Mesendoderm (in vitro differentiated cells): Measurements from ENCODE around the gene MYO18B.

Source experiments
- DNase-seq: peaks from one replicate; pipeline ENCODE4 v3.0.0; 2013
- H2AK5ac ChIP-seq: 2 replicates; pipeline ENCODE4 v1.6.1; 2013; ENCODE audit warnings: low read length, inconsistent platforms
- H2BK120ac ChIP-seq: 2 replicates; pipeline ENCODE4 v1.6.1; 2013; ENCODE audit warnings: low read depth, mild to moderate bottlenecking, low read length, moderate library complexity, mixed read lengths
- H2BK15ac ChIP-seq: replicated peaks from 2 replicates; pipeline ENCODE4 v1.6.1; 2013; ENCODE audit warnings: low read depth, mild to moderate bottlenecking, moderate library complexity
- H2BK5ac ChIP-seq: 2 replicates; pipeline ENCODE4 v1.6.1; 2013; ENCODE audit warnings: low read length, inconsistent platforms
- H3K18ac ChIP-seq: 2 replicates; pipeline ENCODE4 v1.6.1; 2013; ENCODE audit warnings: mild to moderate bottlenecking, low read length, mixed read lengths
- H3K23ac ChIP-seq: one replicate; pipeline ENCODE4 v1.6.1; 2013; ENCODE audit warnings: low read length
- H3K27ac ChIP-seq: 2 replicates; pipeline ENCODE4 v1.5.1; 2013; ENCODE audit warnings: low read depth, mild to moderate bottlenecking, inconsistent platforms, low read length, moderate library complexity
- H3K27me3 ChIP-seq: 2 replicates; pipeline ENCODE4 v1.6.1; 2013; ENCODE audit warnings: low read length, control low read depth, mild to moderate bottlenecking, inconsistent platforms; ENCODE audit not compliant: insufficient read depth, poor library complexity
- H3K36me3 ChIP-seq: 2 replicates; pipeline ENCODE4 v1.6.1; 2013; ENCODE audit warnings: low read length, inconsistent platforms; ENCODE audit not compliant: control insufficient read depth, insufficient read depth
- H3K4ac ChIP-seq: one replicate; pipeline ENCODE4 v1.6.1; 2013; ENCODE audit warnings: low read depth, mild to moderate bottlenecking, low read length, moderate library complexity
- H3K4me1 ChIP-seq: 2 replicates; pipeline ENCODE4 v1.6.1; 2013; ENCODE audit warnings: low read depth, low read length, inconsistent platforms; ENCODE audit not compliant: control insufficient read depth
- H3K4me2 ChIP-seq: 2 replicates; pipeline ENCODE4 v1.6.1; 2013; ENCODE audit warnings: low read length
- H3K4me3 ChIP-seq: 2 replicates; pipeline ENCODE4 v1.5.1; 2013; ENCODE audit warnings: mild to moderate bottlenecking, low read length
- H3K56ac ChIP-seq: one replicate; pipeline ENCODE4 v1.6.1; 2013; ENCODE audit warnings: low read length
- H3K79me1 ChIP-seq: 2 replicates; pipeline ENCODE4 v1.6.1; 2013; ENCODE audit warnings: low read length, inconsistent platforms
- H3K79me2 ChIP-seq: 2 replicates; pipeline ENCODE4 v1.6.1; 2013; ENCODE audit warnings: mild to moderate bottlenecking, low read length; ENCODE audit not compliant: control insufficient read depth, insufficient read depth
- H3K9ac ChIP-seq: 2 replicates; pipeline ENCODE4 v1.6.1; 2013; ENCODE audit warnings: low read length, inconsistent platforms
- H4K5ac ChIP-seq: one replicate; pipeline ENCODE4 v1.6.1; 2013; ENCODE audit warnings: low read length
- H4K8ac ChIP-seq: one replicate; pipeline ENCODE4 v1.6.1; 2013; ENCODE audit warnings: low read depth, mild to moderate bottlenecking, control low read depth, low read length, moderate library complexity
- WGBS: extraction: QIAGEN DNeasy Blood & Tissue Kit; methylation state at CpG from one replicate; pipeline ENCODE4 v1.1.7; 2013; ENCODE audit warnings: low lambda C conversion rate, missing lambda C conversion rate; ENCODE audit not compliant: insufficient coverage; ENCODE audit errors: extremely low coverage; 5-methylcytosine and 5-hydroxymethylcytosine counted together

Gene MYO18B

DNA sequence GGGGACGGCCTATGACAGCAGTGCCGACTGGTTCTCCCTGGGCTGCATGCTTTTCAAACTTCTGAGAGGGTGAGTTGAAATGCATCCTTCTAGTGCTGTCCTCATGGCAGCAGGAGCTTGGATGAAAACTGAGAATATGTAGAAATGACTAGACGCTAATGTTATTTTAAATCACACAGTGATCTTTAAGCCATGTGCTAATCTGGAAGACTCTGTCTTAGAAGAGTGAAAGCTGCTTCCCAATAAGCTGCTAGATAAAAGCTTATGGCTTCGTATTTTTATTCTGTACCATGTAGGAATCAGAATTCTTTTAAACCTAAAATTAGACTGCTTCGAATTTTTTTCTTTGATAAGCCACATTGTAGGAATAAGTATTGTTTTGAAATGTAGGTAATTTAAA lies 46.8 kb upstream of the MYO18B start:
- H3K4ac ChIP-seq = no peak overlapping the region
- no peak overlapping the region for H2AK5ac ChIP-seq
- no peak overlapping the region for H3K4me2 ChIP-seq
- no peaks in the 10 kb centered on the region for H3K27me3 ChIP-seq
- H3K56ac ChIP-seq = no peak overlapping the region
- no peak overlapping the region for H3K4me3 ChIP-seq
- no peaks in the 10 kb centered on the region for H3K79me1 ChIP-seq
- no peak for DNase-seq
- no peak overlapping the region for H3K18ac ChIP-seq
- no peaks in the 10 kb centered on the region for H3K79me2 ChIP-seq
- no peak overlapping the region for H2BK5ac ChIP-seq
- H3K36me3 ChIP-seq = no peaks in the 10 kb centered on the region
- no peak overlapping the region for H3K9ac ChIP-seq
- H3K4me1 ChIP-seq = no peaks in the 10 kb centered on the region
- H4K8ac ChIP-seq = no peak overlapping the region
- H2BK120ac ChIP-seq = no peak overlapping the region
- no peak overlapping the region for H2BK15ac ChIP-seq
- H3K23ac ChIP-seq = no peak overlapping the region
- H4K5ac ChIP-seq = no peak overlapping the region
- WGBS = no CpG with 5 or more reads among the region's 5 CpGs
- no peak overlapping the region for H3K27ac ChIP-seq

GRCh38 chr22:25696763-25697162 lies 45.2 kb upstream of the MYO18B start:
- Histone ChIP-seq H2BK15ac (no peak overlapping the region), H3K36me3 (no peaks in the 10 kb centered on the region), H3K79me1 (no peaks in the 10 kb centered on the region), H2AK5ac (no peak overlapping the region), H3K18ac (no peak overlapping the region), H2BK120ac (no peak overlapping the region), H4K8ac (no peak overlapping the region), H3K56ac (no peak overlapping the region), H3K4me1 (no peaks in the 10 kb centered on the region), H4K5ac (no peak overlapping the region), H3K9ac (no peak overlapping the region), H3K79me2 (no peaks in the 10 kb centered on the region), H3K27ac (no peak overlapping the region), H3K4me3 (no peak overlapping the region), H3K27me3 (no peaks in the 10 kb centered on the region), H3K23ac (no peak overlapping the region), H2BK5ac (no peak overlapping the region), H3K4ac (no peak overlapping the region), H3K4me2 (no peak overlapping the region)
- WGBS = no CpG with 5 or more reads among the region's 2 CpGs
- DNase-seq = no peak

DNA sequence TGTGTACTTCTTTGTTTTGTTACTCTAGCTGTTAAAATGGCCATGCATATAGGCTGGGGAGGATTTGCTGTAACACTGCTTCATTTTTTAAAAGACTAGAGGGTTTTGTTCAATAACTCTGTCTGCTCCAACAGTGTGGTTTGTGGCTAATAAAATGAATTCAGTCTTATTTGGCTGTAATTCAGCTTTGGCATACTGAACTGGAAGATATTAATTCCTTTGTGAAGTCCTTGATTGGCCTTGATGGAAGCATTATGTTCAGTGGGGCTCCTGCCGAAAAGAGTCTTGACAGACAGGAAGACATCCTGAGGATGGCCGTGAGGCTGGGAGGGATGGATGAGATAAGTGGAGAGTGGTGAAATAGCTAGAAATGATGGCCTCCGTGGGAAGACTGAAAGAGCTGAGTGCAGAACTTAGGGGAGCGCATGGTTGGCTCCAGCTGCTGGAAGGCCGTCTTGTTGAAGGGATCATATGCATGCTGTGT lies 44.8 kb upstream of the MYO18B start:
- DNase-seq = no peak
- Histone ChIP-seq H2BK15ac (no peak overlapping the region), H3K23ac (no peak overlapping the region), H3K56ac (no peak overlapping the region), H2BK120ac (no peak overlapping the region), H4K5ac (no peak overlapping the region), H3K18ac (no peak overlapping the region), H3K36me3 (no peaks in the 10 kb centered on the region), H3K4me1 (no peaks in the 10 kb centered on the region), H3K9ac (no peak overlapping the region), H3K79me2 (no peaks in the 10 kb centered on the region), H3K4ac (no peak overlapping the region), H3K27ac (no peak overlapping the region), H2AK5ac (no peak overlapping the region), H3K79me1 (no peaks in the 10 kb centered on the region), H3K4me2 (no peak overlapping the region), H3K4me3 (no peak overlapping the region), H3K27me3 (no peaks in the 10 kb centered on the region), H4K8ac (no peak overlapping the region), H2BK5ac (no peak overlapping the region)
- no CpG with 5 or more reads among the region's 5 CpGs for WGBS

DNA sequence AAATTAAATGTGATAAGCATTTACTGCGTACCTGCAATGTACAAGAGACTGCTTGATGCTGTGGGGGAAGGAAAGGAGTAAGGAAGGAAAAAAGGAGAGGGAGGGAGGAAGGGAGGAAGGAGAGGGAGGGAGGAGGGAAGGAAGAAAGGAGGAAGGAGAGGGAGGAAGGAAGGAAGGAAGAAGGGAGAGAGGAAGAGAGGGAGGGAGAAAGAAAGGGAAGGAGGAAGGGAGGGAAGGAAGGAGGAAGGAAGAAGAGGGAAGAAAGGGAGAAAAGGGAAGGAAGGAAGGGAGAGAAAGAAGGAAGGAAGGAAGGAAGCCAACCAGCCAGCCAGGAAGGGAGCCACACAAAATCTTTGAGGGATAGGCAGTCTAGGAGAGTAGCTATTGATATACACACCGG lies 44.0 kb upstream of the MYO18B start:
- WGBS = no CpG with 5 or more reads among the region's 2 CpGs

DNA sequence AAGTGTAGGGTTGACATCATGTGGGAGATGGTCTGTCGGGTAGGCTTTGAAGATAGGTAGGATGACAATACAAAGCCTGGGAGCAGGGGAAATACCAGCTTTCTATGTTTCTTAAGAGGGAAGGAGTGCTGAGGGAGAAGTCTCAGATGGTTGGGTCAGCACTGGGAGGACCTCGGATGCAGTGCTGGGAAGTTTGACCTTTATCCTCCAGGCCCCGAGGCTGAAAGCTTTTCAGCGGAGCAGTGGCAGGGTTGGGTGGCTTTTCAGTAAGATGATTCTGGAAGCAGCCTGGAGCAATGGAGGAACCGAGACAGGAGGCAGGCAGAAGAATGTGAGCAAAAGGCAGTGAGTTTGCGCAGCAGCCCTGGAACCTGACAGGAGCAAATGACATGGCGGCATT lies 43.5 kb upstream of the MYO18B start:
- Histone ChIP-seq H3K4me1 (no peaks in the 10 kb centered on the region), H2BK15ac (no peak overlapping the region), H2BK5ac (no peak overlapping the region), H3K27me3 (no peaks in the 10 kb centered on the region), H3K4ac (no peak overlapping the region), H3K23ac (no peak overlapping the region), H3K4me3 (no peak overlapping the region), H3K79me1 (no peaks in the 10 kb centered on the region), H3K27ac (no peak overlapping the region), H4K8ac (no peak overlapping the region), H2BK120ac (no peak overlapping the region), H3K4me2 (no peak overlapping the region), H2AK5ac (no peak overlapping the region), H4K5ac (no peak overlapping the region), H3K36me3 (no peaks in the 10 kb centered on the region), H3K9ac (no peak overlapping the region), H3K18ac (no peak overlapping the region), H3K56ac (no peak overlapping the region), H3K79me2 (no peaks in the 10 kb centered on the region)
- WGBS = no CpG with 5 or more reads among the region's 7 CpGs
- DNase-seq = no peak

More for the DNA sequence above, 44.0 kb upstream of the MYO18B start:
- no peak for DNase-seq
- Histone ChIP-seq H3K4ac (no peak overlapping the region), H3K79me1 (no peaks in the 10 kb centered on the region), H3K27me3 (no peaks in the 10 kb centered on the region), H4K5ac (no peak overlapping the region), H3K18ac (no peak overlapping the region), H3K56ac (no peak overlapping the region), H3K23ac (no peak overlapping the region), H2BK15ac (no peak overlapping the region), H4K8ac (no peak overlapping the region), H3K36me3 (no peaks in the 10 kb centered on the region), H3K4me3 (no peak overlapping the region), H3K4me2 (no peak overlapping the region), H2BK120ac (no peak overlapping the region), H2BK5ac (no peak overlapping the region), H3K9ac (no peak overlapping the region), H3K4me1 (no peaks in the 10 kb centered on the region), H2AK5ac (no peak overlapping the region), H3K79me2 (no peaks in the 10 kb centered on the region), H3K27ac (no peak overlapping the region)

- H3K23ac ChIP-seq = no peak overlapping the region
- H3K4me3 ChIP-seq = no peak overlapping the region
- no peak overlapping the region for H3K4ac ChIP-seq
- H4K8ac ChIP-seq = no peak overlapping the region
- no peaks in the 10 kb centered on the region for H3K79me1 ChIP-seq
- no peaks in the 10 kb centered on the region for H3K79me2 ChIP-seq
- no peak overlapping the region for H2BK15ac ChIP-seq
- H4K5ac ChIP-seq = no peak overlapping the region
- no peak overlapping the region for H2AK5ac ChIP-seq
- H3K9ac ChIP-seq = no peak overlapping the region
- H3K27ac ChIP-seq = no peak overlapping the region
- no peak overlapping the region for H2BK5ac ChIP-seq
- no peaks in the 10 kb centered on the region for H3K36me3 ChIP-seq
- no peak overlapping the region for H2BK120ac ChIP-seq
- DNase-seq = no peak
- no peak overlapping the region for H3K56ac ChIP-seq
- H3K27me3 ChIP-seq = no peaks in the 10 kb centered on the region
- no peak overlapping the region for H3K4me2 ChIP-seq
- no peak overlapping the region for H3K18ac ChIP-seq
- H3K4me1 ChIP-seq = no peaks in the 10 kb centered on the region
- WGBS = 100% methylated on average over 1 of the region's 6 CpGs
Measured at GRCh38 chr22:25698978-25699377, 43.0 kb upstream of the MYO18B start.
